ENCODE data around the gene LRRC45. TPM values are rescaled to one million over a fixed set of nuclear protein-coding genes. Genes with fewer than 3 reads are reported as not detected.

Gene LRRC45
- total and polyA plus RNA-seq, 2 experiments from 2014 or later = 16.1 to 40.7 TPM

DNA sequence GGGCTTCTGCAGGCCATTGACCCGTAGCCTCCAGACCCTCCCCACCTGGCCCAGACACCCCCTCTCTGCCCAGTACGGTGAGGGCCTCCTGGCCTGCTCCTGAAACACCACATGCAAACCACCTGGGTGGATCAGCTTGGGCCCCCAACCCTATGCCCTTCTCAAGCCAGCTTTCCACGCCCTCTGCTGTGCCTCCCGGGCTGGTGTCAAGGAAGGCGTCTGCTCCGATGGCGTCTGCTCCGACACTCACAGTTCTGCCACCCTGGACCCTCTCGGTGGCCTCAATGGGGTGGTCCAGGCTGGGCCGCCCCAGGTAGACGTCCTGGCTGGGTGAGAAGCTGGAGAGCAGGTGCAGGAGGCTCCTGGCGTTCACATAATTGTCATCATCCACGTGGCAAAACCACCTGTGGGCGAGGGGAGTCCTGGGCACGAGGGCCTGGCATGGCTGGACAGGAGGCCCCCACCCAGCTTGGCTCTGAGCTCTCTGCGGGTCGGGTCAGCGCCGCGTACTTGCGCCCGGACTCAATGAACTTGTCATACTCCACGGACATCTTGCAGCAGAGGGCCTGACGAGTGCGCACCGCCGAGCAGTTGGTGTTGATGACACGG is 27.2 kb downstream of the LRRC45 start:
- DNase-seq (ENCODE audit: low spot score) (no peak), ATAC-seq (no peak)
- Histone ChIP-seq H3K27me3 (ENCODE audit: insufficient read depth) (no peaks in the 10 kb centered on the region), H3K4me1 (ENCODE audit: insufficient read depth) (no peaks in the 10 kb centered on the region), H3K79me2 (replicated peaks; ENCODE audit: insufficient read depth) (peaks cover 9% of the 10 kb centered on the region; the same call in 1 of the 2 replicates), H3K4me3 (peak overlapping the region; percentile 74; the same call in 1 of the 2 replicates), H3F3A (replicated peaks; ENCODE audit: low read depth) (0 out of 2 replicates have a peak, but pooled peaks cover 6% of the 10 kb centered on the region), H3K4me2 (peak overlapping the region; percentile 89; the same call in 1 of the 2 replicates), H3K9me2 (ENCODE audit: insufficient read depth) (no peaks in the 10 kb centered on the region), H3K36me3 (ENCODE audit: insufficient read depth) (no peaks in the 10 kb centered on the region), H3K27ac (ENCODE audit: low read depth) (no peak overlapping the region), H4K20me1 (replicated peaks; ENCODE audit: insufficient read depth) (peaks cover 8% of the 10 kb centered on the region; the same call in 1 of the 2 replicates), H2AFZ (no peak overlapping the region)
- Mint-ChIP-seq H3K9me3 (no peaks in the 10 kb centered on the region), H3K4me3 (peak overlapping the region; percentile 86), H3K27me3 (ENCODE audit: insufficient read depth, low read depth, poor library complexity) (peaks cover 13% of the 10 kb centered on the region), H3K4me1 (no peaks in the 10 kb centered on the region; the same call in 2 of the 3 replicates), H3K36me3 (ENCODE audit: low read depth) (peaks cover 14% of the 10 kb centered on the region), H3K27ac (no peak overlapping the region)
- no peak for TF ChIP-seq ZNF114 (CRISPR knock-in tag; IDR thresholded peaks at IDR 0.05)
- no peak for TF ChIP-seq ZNF331 (CRISPR knock-in tag; IDR thresholded peaks at IDR 0.05; ENCODE audit: low read depth)
- no peak for TF ChIP-seq EZH2 (IDR thresholded peaks at IDR 0.05; ENCODE audit: low read depth, unreplicated experiment)
- no peak for TF ChIP-seq POLR2AphosphoS5 (IDR thresholded peaks at IDR 0.05; ENCODE audit: low read depth)
- TF ChIP-seq, protein P1, sequence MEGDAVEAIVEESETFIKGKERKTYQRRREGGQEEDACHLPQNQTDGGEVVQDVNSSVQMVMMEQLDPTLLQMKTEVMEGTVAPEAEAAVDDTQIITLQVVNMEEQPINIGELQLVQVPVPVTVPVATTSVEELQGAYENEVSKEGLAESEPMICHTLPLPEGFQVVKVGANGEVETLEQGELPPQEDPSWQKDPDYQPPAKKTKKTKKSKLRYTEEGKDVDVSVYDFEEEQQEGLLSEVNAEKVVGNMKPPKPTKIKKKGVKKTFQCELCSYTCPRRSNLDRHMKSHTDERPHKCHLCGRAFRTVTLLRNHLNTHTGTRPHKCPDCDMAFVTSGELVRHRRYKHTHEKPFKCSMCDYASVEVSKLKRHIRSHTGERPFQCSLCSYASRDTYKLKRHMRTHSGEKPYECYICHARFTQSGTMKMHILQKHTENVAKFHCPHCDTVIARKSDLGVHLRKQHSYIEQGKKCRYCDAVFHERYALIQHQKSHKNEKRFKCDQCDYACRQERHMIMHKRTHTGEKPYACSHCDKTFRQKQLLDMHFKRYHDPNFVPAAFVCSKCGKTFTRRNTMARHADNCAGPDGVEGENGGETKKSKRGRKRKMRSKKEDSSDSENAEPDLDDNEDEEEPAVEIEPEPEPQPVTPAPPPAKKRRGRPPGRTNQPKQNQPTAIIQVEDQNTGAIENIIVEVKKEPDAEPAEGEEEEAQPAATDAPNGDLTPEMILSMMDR (conservative IDR thresholded peaks at IDR 0.05; ENCODE audit: low read depth in 2 of 2) = no peak
- TF ChIP-seq JUNB (IDR thresholded peaks at IDR 0.05; ENCODE audit: unreplicated experiment) = no peak
- TF ChIP-seq, protein P2, sequence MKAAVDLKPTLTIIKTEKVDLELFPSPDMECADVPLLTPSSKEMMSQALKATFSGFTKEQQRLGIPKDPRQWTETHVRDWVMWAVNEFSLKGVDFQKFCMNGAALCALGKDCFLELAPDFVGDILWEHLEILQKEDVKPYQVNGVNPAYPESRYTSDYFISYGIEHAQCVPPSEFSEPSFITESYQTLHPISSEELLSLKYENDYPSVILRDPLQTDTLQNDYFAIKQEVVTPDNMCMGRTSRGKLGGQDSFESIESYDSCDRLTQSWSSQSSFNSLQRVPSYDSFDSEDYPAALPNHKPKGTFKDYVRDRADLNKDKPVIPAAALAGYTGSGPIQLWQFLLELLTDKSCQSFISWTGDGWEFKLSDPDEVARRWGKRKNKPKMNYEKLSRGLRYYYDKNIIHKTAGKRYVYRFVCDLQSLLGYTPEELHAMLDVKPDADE (IDR thresholded peaks at IDR 0.05) = no peak
- no peak for TF ChIP-seq NANOG (IDR thresholded peaks at IDR 0.05; ENCODE audit: borderline replicate concordance)
- TF ChIP-seq, protein P3, sequence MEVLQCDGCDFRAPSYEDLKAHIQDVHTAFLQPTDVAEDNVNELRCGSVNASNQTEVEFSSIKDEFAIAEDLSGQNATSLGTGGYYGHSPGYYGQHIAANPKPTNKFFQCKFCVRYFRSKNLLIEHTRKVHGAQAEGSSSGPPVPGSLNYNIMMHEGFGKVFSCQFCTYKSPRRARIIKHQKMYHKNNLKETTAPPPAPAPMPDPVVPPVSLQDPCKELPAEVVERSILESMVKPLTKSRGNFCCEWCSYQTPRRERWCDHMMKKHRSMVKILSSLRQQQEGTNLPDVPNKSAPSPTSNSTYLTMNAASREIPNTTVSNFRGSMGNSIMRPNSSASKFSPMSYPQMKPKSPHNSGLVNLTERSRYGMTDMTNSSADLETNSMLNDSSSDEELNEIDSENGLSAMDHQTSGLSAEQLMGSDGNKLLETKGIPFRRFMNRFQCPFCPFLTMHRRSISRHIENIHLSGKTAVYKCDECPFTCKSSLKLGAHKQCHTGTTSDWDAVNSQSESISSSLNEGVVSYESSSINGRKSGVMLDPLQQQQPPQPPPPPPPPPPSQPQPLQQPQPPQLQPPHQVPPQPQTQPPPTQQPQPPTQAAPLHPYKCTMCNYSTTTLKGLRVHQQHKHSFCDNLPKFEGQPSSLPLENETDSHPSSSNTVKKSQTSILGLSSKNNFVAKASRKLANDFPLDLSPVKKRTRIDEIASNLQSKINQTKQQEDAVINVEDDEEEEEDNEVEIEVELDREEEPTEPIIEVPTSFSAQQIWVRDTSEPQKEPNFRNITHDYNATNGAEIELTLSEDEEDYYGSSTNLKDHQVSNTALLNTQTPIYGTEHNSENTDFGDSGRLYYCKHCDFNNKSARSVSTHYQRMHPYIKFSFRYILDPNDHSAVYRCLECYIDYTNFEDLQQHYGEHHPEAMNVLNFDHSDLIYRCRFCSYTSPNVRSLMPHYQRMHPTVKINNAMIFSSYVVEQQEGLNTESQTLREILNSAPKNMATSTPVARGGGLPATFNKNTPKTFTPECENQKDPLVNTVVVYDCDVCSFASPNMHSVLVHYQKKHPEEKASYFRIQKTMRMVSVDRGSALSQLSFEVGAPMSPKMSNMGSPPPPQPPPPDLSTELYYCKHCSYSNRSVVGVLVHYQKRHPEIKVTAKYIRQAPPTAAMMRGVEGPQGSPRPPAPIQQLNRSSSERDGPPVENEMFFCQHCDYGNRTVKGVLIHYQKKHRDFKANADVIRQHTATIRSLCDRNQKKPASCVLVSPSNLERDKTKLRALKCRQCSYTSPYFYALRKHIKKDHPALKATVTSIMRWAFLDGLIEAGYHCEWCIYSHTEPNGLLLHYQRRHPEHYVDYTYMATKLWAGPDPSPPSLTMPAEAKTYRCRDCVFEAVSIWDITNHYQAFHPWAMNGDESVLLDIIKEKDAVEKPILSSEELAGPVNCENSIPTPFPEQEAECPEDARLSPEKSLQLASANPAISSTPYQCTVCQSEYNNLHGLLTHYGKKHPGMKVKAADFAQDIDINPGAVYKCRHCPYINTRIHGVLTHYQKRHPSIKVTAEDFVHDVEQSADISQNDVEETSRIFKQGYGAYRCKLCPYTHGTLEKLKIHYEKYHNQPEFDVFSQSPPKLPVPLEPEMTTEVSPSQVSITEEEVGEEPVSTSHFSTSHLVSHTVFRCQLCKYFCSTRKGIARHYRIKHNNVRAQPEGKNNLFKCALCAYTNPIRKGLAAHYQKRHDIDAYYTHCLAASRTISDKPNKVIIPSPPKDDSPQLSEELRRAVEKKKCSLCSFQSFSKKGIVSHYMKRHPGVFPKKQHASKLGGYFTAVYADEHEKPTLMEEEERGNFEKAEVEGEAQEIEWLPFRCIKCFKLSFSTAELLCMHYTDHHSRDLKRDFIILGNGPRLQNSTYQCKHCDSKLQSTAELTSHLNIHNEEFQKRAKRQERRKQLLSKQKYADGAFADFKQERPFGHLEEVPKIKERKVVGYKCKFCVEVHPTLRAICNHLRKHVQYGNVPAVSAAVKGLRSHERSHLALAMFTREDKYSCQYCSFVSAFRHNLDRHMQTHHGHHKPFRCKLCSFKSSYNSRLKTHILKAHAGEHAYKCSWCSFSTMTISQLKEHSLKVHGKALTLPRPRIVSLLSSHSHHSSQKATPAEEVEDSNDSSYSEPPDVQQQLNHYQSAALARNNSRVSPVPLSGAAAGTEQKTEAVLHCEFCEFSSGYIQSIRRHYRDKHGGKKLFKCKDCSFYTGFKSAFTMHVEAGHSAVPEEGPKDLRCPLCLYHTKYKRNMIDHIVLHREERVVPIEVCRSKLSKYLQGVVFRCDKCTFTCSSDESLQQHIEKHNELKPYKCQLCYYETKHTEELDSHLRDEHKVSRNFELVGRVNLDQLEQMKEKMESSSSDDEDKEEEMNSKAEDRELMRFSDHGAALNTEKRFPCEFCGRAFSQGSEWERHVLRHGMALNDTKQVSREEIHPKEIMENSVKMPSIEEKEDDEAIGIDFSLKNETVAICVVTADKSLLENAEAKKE (CRISPR knock-in tag; IDR thresholded peaks at IDR 0.05) = no peak
- TF ChIP-seq STAT1 (IDR thresholded peaks at IDR 0.05; ENCODE audit: unreplicated experiment) = no peak
- no peak for TF ChIP-seq EZH2phosphoT487 (IDR thresholded peaks at IDR 0.05; ENCODE audit: unreplicated experiment)
- TF ChIP-seq, protein P4, sequence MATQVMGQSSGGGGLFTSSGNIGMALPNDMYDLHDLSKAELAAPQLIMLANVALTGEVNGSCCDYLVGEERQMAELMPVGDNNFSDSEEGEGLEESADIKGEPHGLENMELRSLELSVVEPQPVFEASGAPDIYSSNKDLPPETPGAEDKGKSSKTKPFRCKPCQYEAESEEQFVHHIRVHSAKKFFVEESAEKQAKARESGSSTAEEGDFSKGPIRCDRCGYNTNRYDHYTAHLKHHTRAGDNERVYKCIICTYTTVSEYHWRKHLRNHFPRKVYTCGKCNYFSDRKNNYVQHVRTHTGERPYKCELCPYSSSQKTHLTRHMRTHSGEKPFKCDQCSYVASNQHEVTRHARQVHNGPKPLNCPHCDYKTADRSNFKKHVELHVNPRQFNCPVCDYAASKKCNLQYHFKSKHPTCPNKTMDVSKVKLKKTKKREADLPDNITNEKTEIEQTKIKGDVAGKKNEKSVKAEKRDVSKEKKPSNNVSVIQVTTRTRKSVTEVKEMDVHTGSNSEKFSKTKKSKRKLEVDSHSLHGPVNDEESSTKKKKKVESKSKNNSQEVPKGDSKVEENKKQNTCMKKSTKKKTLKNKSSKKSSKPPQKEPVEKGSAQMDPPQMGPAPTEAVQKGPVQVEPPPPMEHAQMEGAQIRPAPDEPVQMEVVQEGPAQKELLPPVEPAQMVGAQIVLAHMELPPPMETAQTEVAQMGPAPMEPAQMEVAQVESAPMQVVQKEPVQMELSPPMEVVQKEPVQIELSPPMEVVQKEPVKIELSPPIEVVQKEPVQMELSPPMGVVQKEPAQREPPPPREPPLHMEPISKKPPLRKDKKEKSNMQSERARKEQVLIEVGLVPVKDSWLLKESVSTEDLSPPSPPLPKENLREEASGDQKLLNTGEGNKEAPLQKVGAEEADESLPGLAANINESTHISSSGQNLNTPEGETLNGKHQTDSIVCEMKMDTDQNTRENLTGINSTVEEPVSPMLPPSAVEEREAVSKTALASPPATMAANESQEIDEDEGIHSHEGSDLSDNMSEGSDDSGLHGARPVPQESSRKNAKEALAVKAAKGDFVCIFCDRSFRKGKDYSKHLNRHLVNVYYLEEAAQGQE (IDR thresholded peaks at IDR 0.05; ENCODE audit: unreplicated experiment) = no peak
- TF ChIP-seq CREB1 (CRISPR knock-in tag; IDR thresholded peaks at IDR 0.05; ENCODE audit: low read depth) = no peak
